ENCODE data around the gene NF1.
A peak's percentile ranks its signal among the peaks of the same experiment; 100 is the strongest.

The NF1 gene

GRCh38 chr17:31216031-31216751 is 121.4 kb downstream of the NF1 start:
- H3K4me3 ChIP-seq (ENCODE audit: low read depth, low read length), result no peak overlapping the region
- no peaks in the 10 kb centered on the region for H3K4me1 ChIP-seq (ENCODE audit: control insufficient read depth, insufficient read depth, low read length)
- no peak overlapping the region for H3K27ac ChIP-seq (ENCODE audit: extremely low read depth, low read depth, low read length)
- H3K9me3 ChIP-seq (ENCODE audit: control insufficient read depth, insufficient read depth, low read depth, low read length), result no peaks in the 10 kb centered on the region
- H3K36me3 ChIP-seq (ENCODE audit: control insufficient read depth in 2 of 2, insufficient read depth in 1 of 2, low read length in 2 of 2), result peaks cover 26 to 37% of the 10 kb centered on the region in 2 experiments
- TF ChIP-seq PRDM6 (tag by site-specific recombination; IDR thresholded peaks at IDR 0.05) (peak; percentile 32; the same call in 1 of the 2 replicates), PRDM1 (tag by site-specific recombination; IDR thresholded peaks at IDR 0.05) (peak; percentile 91), ZNF654 (tag by site-specific recombination; IDR thresholded peaks at IDR 0.05; ENCODE audit: low read depth) (peak; percentile 76), ZNF280C (tag by site-specific recombination; IDR thresholded peaks at IDR 0.05) (no peak), ZIC2 (tag by site-specific recombination; IDR thresholded peaks at IDR 0.05) (no peak), ZNF600 (tag by site-specific recombination; IDR thresholded peaks at IDR 0.05) (no peak)
- CTCF ChIA-PET, result interaction anchor here (0.6 to 4.9 kb wide), 40 partner anchors 8 to 1782 kb away, joined by 3 to 24 read pairs (median 4); no protein-coding TSS in a partner anchor
- POLR2A ChIA-PET, result interaction anchor here (1.4 to 1.9 kb wide), 2 partner anchors 121 to 208 kb away, joined by 5 to 8 read pairs; partner anchors contain the start of gene NF1

GRCh38 chr17:31224366-31224765 is 129.6 kb downstream of the NF1 start:
- TF ChIP-seq YY2 (tag by site-specific recombination; IDR thresholded peaks at IDR 0.05), result no peak
- TF ChIP-seq INSM2 (tag by site-specific recombination; IDR thresholded peaks at IDR 0.05), result no peak
- no peak for TF ChIP-seq ZFP37 (tag by site-specific recombination; IDR thresholded peaks at IDR 0.05)
- no peak for TF ChIP-seq ELK4 (IDR thresholded peaks at IDR 0.05; ENCODE audit: borderline replicate concordance, low read depth, low read length)
- no peak for TF ChIP-seq REST (tag by site-specific recombination; IDR thresholded peaks at IDR 0.05)
- TF ChIP-seq CTCF (tag by site-specific recombination; IDR thresholded peaks at IDR 0.05), result no peak
- no peak for TF ChIP-seq ZNF121 (tag by site-specific recombination; IDR thresholded peaks at IDR 0.05)
- no peak for TF ChIP-seq ZNF221 (tag by site-specific recombination; IDR thresholded peaks at IDR 0.05; ENCODE audit: borderline replicate concordance)
- CTCF ChIA-PET, result interaction anchor here (0.6 to 3.4 kb wide), 2 partner anchors 8 to 188 kb away, joined by 5 to 16 read pairs; no protein-coding TSS in a partner anchor
- H3K9me3 ChIP-seq (ENCODE audit: control insufficient read depth, insufficient read depth, low read depth, low read length), result no peaks in the 10 kb centered on the region
- H3K4me3 ChIP-seq (ENCODE audit: low read depth, low read length), result no peak overlapping the region
- peaks cover 5% of the 10 kb centered on the region for H3K4me1 ChIP-seq (ENCODE audit: control insufficient read depth, insufficient read depth, low read length)
- peaks cover 16 to 44% of the 10 kb centered on the region in 2 experiments; a peak in 2 of 3 replicates for H3K36me3 ChIP-seq (ENCODE audit: control insufficient read depth in 2 of 2, insufficient read depth in 1 of 2, low read length in 2 of 2)
- POLR2A ChIA-PET, result interaction anchor here (0.6 kb wide), 1 partner anchor 216 kb away, joined by 3 read pairs; no protein-coding TSS in a partner anchor
- H3K27ac ChIP-seq (ENCODE audit: extremely low read depth, low read depth, low read length), result no peak overlapping the region

Data from HEK293 (cell line).